RKO (cell line): Measurements from ENCODE around the gene MRPL38.
"Not testable (repeated sequence)": the region's sequence is repeated elsewhere in the genome, so short reads cannot be mapped to it uniquely, and the experiment has no call there.

Experiments used
- DNase-seq: peaks from one replicate; pipeline ENCODE4 v3.0.0-alpha.2; 2016; ENCODE audit warnings: low spot score

Gene MRPL38

GRCh38 chr17:75854101-75854748 is 50.5 kb downstream of the MRPL38 start:
- DNase-seq = peak; percentile 91

DNA sequence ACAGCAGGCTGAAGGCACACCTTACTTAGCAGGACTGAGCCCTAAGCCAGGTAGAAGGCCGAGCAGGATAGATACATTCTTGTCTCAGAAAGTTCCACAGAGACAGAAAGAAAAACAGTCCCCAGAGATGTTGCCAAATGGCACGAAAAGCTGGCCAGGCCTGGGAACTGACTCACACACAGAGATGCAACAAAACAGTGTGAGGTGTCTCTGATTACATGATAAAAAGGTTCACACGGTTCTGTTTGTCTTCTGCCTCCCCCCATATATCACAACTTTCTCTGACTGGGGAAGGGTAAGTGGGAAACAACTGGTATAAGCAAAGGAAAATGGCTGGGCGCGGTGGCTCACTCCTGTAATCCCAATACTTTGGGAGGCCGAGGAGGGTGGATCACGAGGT is 51.3 kb downstream of the MRPL38 start:
- DNase-seq = peak; percentile 53

DNA sequence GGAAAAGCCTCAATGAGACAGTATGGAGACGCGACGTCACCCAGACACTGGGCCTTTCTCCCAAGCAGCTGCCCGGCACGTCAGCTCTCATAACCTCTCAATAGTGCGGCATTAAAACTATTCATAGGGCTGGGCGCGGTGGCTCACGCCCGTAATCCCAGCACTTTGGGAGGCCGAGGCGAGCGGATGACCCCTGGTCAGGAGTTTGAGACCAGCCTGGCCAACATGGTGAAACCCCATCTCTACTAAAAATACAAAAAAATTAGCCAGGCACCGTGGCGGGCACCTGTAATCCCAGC is 53.0 kb downstream of the MRPL38 start:
- not testable (repeated sequence) for DNase-seq

GRCh38 chr17:75850928-75851692 is 53.6 kb downstream of the MRPL38 start:
- DNase-seq = peak; percentile 48

DNA sequence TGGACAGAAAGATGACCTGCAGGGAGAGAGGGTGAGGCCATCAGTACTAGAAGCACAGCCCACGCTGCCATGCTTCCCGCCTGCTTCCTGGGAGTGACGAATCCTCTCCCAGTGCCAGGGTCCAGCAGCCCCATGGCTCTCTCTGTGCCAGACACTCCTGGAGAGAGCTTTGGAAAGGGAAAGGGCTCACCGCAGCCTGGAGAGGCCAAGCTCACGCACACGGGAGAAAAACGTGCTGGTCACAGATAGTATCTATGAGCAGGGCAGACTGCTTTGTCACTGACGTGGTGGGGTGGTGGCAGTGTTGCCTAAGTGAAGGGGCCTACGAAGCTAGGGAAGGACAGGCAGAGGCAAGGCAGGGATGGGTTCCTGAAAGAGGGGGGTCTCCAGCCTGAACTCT is 55.0 kb downstream of the MRPL38 start:
- DNase-seq = no peak

GRCh38 chr17:75849279-75849646 is 55.4 kb downstream of the MRPL38 start:
- no peak for DNase-seq
